Right lobe of liver (tissue), 4 donors: ENCODE measurements around the gene SNCG.

Source experiments
- CTCF ChIP-seq, 4 donors: fragments of 200-600 bp in 3 of 4; fragments of 450-650 bp in 1 of 4; IDR thresholded peaks; one replicate each; pipeline versions ENCODE4 v1.5.1 to v1.8.0; 2016 to 2022; ENCODE audit warnings: antibody characterized with exemption in 4 of 4, mild to moderate bottlenecking in 2 of 4
- POLR2A ChIP-seq: fragments of 450-650 bp; IDR thresholded peaks from one replicate; pipeline ENCODE4 v1.6.1; 2017; ENCODE audit warnings: antibody characterized with exemption, mild to moderate bottlenecking
- donor health status: DM: no; HTN: no; CAD: no.
- donor health status: DM: no; HTN: no; CAD: no.
- donor health status: DM: no; HTN: yes; CAD: no.

DNA sequence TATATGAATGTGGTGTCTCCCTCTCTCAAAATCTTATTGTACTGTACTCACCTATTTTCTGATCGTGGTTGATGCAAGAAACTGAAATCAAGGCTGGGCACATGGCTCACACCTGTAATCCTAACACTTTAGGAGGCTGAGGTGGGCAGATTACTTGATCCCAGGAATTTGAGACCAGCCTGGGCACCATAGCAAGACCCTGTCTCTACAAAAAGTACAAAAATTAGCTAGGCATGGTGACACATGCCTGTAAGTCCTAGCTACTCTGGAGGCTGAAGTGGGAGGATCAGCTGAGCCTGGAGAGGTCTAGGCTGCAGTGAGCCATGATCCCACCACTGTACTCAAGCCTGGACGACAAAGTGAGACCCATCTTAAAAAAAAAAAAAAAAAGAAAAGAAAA is 17.0 kb upstream of the SNCG start:
- TF ChIP-seq CTCF (IDR thresholded peaks at IDR 0.05) (no peak), POLR2A (no peak)
